ENCODE data around the gene POM121.

DNA sequence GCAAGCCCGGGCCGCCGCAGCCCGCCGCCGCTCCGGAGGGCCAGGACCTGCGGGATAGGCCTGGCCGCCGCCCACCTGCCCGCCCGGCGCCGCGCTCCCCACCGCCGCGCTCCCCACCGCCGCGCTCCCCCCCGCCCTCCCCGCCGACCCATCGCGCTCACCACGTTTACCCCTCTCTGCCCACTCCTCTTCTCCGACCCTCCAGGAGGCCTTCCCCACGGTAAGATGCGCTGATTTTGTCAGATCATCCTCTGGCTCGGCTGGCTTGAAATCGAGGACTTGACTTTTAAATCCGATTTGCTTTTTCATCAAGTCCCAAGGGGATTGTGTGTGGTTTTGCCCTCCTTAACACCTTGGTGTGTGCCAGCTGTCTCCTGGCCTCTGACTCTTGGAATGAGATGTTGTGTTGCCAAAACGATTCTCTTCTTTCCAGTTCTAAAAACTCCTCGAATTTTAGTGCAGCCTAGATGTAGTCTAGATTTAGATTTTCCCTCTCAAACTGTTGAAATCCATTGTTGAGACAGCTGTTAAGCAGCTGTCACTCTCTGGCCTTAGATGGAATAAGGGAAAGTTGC, 738 bp downstream of the POM121 start:
- TF ChIP-seq, protein P1, sequence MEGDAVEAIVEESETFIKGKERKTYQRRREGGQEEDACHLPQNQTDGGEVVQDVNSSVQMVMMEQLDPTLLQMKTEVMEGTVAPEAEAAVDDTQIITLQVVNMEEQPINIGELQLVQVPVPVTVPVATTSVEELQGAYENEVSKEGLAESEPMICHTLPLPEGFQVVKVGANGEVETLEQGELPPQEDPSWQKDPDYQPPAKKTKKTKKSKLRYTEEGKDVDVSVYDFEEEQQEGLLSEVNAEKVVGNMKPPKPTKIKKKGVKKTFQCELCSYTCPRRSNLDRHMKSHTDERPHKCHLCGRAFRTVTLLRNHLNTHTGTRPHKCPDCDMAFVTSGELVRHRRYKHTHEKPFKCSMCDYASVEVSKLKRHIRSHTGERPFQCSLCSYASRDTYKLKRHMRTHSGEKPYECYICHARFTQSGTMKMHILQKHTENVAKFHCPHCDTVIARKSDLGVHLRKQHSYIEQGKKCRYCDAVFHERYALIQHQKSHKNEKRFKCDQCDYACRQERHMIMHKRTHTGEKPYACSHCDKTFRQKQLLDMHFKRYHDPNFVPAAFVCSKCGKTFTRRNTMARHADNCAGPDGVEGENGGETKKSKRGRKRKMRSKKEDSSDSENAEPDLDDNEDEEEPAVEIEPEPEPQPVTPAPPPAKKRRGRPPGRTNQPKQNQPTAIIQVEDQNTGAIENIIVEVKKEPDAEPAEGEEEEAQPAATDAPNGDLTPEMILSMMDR (IDR thresholded peaks at IDR 0.05): no peak
- no peak for TF ChIP-seq POLR2A (IDR thresholded peaks at IDR 0.05)

Measured in tibial nerve (tissue), 3 donors.